HCT116 (cell line): ENCODE data around the gene POC1A.

Experiments
- CTCF ChIP-seq, 3 experiments: fragments of 200-600 bp in 1 of 3; sonication (generic) in 1 of 3; IDR thresholded peaks in 2 of 3; conservative IDR thresholded peaks in 1 of 3; 2 replicates each; pipeline ENCODE4 v1.5.1; 2012 to 2017; ENCODE audit warnings: low read depth in 2 of 3, low read length in 2 of 3, antibody characterized with exemption in 1 of 3, borderline replicate concordance in 1 of 3, control low read depth in 1 of 3, mild to moderate bottlenecking in 1 of 3, mixed read lengths in 1 of 3, mixed run types in 1 of 3, moderate library complexity in 1 of 3; ENCODE audit not compliant: insufficient read depth in 1 of 3
- POLR2A ChIP-seq: IDR thresholded peaks from 2 replicates; pipeline ENCODE4 v1.7.0; 2011; ENCODE audit warnings: borderline replicate concordance; ENCODE audit not compliant: insufficient read depth, insufficient read length; ENCODE audit errors: extremely low read depth
- POLR2AphosphoS5 ChIP-seq: IDR thresholded peaks from 2 replicates; pipeline ENCODE4 v1.6.1; 2011; ENCODE audit warnings: mild to moderate bottlenecking, low read depth, low read length, moderate library complexity
- YY1 ChIP-seq: IDR thresholded peaks from 2 replicates; pipeline ENCODE4 v1.6.1; 2011; ENCODE audit warnings: low read length, low read depth, moderate library complexity, mild to moderate bottlenecking; ENCODE audit not compliant: insufficient replicate concordance; ENCODE audit errors: extremely low read depth
- ZBTB33 ChIP-seq: IDR thresholded peaks from 2 replicates; pipeline ENCODE4 v1.6.1; 2011; ENCODE audit warnings: mild to moderate bottlenecking, low read length, moderate library complexity; ENCODE audit not compliant: insufficient replicate concordance; ENCODE audit errors: extremely low read depth
- ZNF274 ChIP-seq: fragments of 200-500 bp; sonication (Bioruptor generic); IDR thresholded peaks from 2 replicates; pipeline ENCODE4 v1.6.1; 2014; ENCODE audit warnings: mild to moderate bottlenecking, low read depth, low read length, inconsistent platforms

- TF ChIP-seq POLR2AphosphoS5 (no peak), CTCF (IDR thresholded peaks at IDR 0.05 in 2 of 3, conservative IDR thresholded peaks at IDR 0.05 in 1 of 3; ENCODE audit: borderline replicate concordance in 1 of 3, insufficient read depth in 1 of 3, low read depth in 2 of 3, low read length in 2 of 3) (no peak), ZNF274 (no peak), ZBTB33 (no peak), YY1 (no peak), POLR2A (no peak)
Observed at GRCh38 chr3:52093756-52094545, 60.3 kb downstream of the POC1A start.
